ENCODE results near the gene KDM2B. TPM values are rescaled to one million over a fixed set of nuclear protein-coding genes. Genes with fewer than 3 reads are reported as not detected.

Gene KDM2B
- total and polyA plus RNA-seq, 2 donors (not counting 3 experiments of a cell fraction or from before 2014, with no cell fraction given), result 26.8 to 37.3 TPM

DNA sequence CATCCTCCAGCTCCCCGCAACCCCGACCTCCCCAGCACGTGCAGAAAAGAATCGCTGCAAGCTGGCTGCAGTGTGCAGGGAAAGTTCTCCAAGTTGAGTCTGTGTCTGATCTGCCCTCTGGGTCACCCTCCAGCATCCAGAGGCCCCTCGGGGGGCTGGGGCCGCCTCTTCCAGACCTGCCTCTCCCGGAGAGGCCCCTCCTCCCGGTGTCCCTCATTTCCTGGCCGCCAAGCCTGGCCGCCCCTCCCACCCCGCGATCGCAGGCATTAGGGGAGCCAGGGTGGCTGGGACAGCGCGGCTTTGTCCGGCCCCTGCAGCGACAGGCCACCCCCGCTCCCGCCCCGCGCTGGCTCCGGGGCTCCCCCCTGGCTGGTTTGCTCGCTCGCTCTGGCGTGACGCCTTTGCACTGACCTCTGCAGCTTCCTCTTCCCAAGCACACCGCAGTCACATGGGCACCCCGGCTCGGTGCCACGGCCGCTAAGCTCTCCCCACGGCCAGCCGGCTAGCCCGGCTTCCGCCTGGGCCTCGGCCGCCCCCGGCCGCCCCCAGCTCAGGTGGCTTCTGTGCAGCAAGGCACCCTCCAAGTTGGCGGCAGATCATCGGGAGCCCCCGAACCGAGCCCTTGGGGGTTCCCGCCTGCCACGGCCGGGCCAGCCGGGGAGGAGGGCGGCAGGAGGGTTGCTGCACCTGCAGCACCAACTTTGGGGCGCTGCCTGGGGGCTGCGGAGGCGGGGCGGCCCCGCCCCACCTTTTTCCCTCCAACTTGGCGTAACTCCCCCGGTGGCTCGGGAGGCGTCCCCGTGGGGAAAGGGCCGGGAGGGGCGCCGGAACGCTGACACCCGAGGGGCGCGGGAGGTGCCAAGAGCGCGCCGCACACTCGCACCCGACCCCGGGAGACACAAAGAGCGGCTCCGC, 43.7 kb downstream of the KDM2B start:
- no peaks in the 10 kb centered on the region for H4K20me1 ChIP-seq (replicated peaks; ENCODE audit: control insufficient read depth, extremely low read depth, insufficient read depth, low read length)
- H3K36me3 ChIP-seq (ENCODE audit: control insufficient read depth in 2 of 2, extremely low read depth in 1 of 2, insufficient read depth in 2 of 2, low read length in 2 of 2), result peaks cover 0 to 7% of the 10 kb centered on the region in 2 experiments
- ChIA-PET CTCF (interaction anchor here (0.6 to 2.1 kb wide), 10 partner anchors 15 to 260 kb away, joined by 3 to 15 read pairs (median 4); partner anchors contain the start of genes MORN3 and ORAI1), POLR2A (interaction anchor here (0.5 to 0.6 kb wide), 2 partner anchors 123 to 1103 kb away, joined by 4 to 5 read pairs; no protein-coding TSS in a partner anchor)
- H3K4me2 ChIP-seq (ENCODE audit: insufficient read depth, low read length), result peak overlapping the region; percentile 45
- FAIRE-seq (peak; percentile 28), DNase-seq (ENCODE audit: low read depth, low spot score) (peak; percentile 74)
- peak overlapping the region; percentile 38 to 63 (median 56) for H3K4me3 ChIP-seq (replicated peaks in 1 of 3; ENCODE audit: insufficient read depth in 1 of 3, low read depth in 1 of 3, low read length in 3 of 3)
- intact Hi-C loops (cut with micrococcal nuclease), result loop anchor here (2.0 kb wide), 1 partner anchor 36 kb away; no protein-coding TSS in a partner anchor
- no peaks in the 10 kb centered on the region for H3K79me2 ChIP-seq (ENCODE audit: control insufficient read depth, insufficient read depth, low read length)
- H3K9me1 ChIP-seq (replicated peaks; ENCODE audit: control insufficient read depth, extremely low read depth, insufficient read depth, low read length), result no peaks in the 10 kb centered on the region
- H3K4me1 ChIP-seq (ENCODE audit: control insufficient read depth, extremely low read depth, insufficient read depth, low read length), result peaks cover 20% of the 10 kb centered on the region
- H3K27ac ChIP-seq (ENCODE audit: insufficient read depth, low read depth, low read length), result peak overlapping the region; percentile 20
- H3K27me3 ChIP-seq (ENCODE audit: control insufficient read depth in 2 of 2, insufficient read depth in 2 of 2, low read length in 2 of 2), result no peaks in the 10 kb centered on the region
- BruUV-seq (replicated peaks), result no TSS peak
- dilution Hi-C loops (cut with MboI; ENCODE audit: extremely low pct_ligation_motif_present, low sequenced_read_pairs), result no loop called here
- no peaks in the 10 kb centered on the region for H3K9me3 ChIP-seq (replicated peaks; ENCODE audit: control insufficient read depth, insufficient read depth, low read length)
- peak overlapping the region; percentile 75 for H2AFZ ChIP-seq (ENCODE audit: low read depth, low read length)
- TF ChIP-seq POLR2AphosphoS5 (IDR thresholded peaks at IDR 0.05; ENCODE audit: insufficient read depth, low read depth, low read length) (peak; percentile 44), EZH2 (IDR thresholded peaks at IDR 0.05; ENCODE audit: borderline replicate concordance, low read depth, low read length, severe bottlenecking) (no peak), GATA2 (IDR thresholded peaks at IDR 0.05; ENCODE audit: insufficient read depth, insufficient read length, low read depth, low read length) (no peak), POLR2A (IDR thresholded peaks at IDR 0.05; ENCODE audit: low read depth, low read length) (no peak), CTCF (IDR thresholded peaks at IDR 0.05; ENCODE audit: extremely low read depth in 1 of 2, insufficient read depth in 1 of 2, low read depth in 1 of 2, low read length in 2 of 2) (no peak), FOS (IDR thresholded peaks at IDR 0.05; ENCODE audit: borderline replicate concordance, insufficient read depth, low read length) (no peak), MAX (IDR thresholded peaks at IDR 0.05; ENCODE audit: insufficient read depth, insufficient read length) (peak; percentile 58), MYC (IDR thresholded peaks at IDR 0.05; ENCODE audit: low read depth, low read length) (no peak), JUN (IDR thresholded peaks at IDR 0.05; ENCODE audit: borderline replicate concordance, insufficient read depth, insufficient read length, low read depth) (no peak)
- H3K9ac ChIP-seq (replicated peaks; ENCODE audit: extremely low read depth, insufficient read depth, low read length), result peak overlapping the region; percentile 41
